ENCODE data around the gene CDKN2AIPNL.

DNA sequence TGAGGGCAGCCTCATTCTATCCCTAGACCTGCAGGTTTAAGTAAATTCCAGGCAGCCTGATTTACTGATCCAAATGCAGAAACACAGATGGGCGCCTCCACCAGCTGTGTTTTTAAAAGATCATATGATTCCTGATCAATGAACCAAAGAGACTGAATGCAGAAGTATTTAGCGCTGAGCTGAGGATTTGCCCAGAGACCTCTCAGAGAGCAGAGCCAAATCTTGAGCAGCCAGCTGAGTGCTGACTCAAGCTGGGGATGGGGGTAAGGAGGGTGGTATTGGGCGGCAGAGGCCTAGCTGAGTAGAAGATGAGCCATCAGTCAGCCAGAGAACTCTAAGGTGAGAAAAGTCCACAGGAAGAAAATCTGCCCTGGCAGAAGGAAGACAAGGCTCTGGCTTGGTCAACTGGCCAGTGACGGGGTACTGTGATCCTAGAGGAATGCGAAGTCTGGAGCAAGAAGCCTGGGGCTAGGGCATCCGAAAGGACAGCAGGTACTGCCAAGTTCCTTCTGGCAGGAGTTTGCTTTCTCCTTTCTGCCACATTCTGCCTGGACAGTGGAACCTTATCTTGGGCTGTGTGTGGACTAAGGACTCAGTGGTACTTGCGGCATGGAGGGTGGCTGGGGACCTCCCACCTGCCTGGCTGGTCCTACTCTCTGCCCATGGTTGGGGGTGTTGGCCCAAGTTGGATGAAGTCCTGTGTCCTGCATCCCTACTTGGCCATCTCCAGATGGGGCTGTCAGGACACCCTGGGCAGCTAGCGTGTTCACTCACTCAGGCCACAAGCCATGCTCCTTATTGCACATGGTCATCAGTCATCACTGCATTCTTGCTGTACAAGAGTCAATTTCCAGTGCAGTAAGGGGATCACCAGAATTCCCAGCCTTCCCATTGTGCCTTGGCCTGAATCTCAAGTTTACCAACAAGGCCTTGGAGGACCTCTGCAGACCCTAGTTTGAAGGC, 34.5 kb upstream of the CDKN2AIPNL start:
- no peak for TF ChIP-seq CTCF (IDR thresholded peaks at IDR 0.05; ENCODE audit: extremely low read depth in 1 of 2, insufficient read depth in 1 of 2, low read depth in 1 of 2, low read length in 2 of 2)
- no peak for TF ChIP-seq MAX (IDR thresholded peaks at IDR 0.05; ENCODE audit: insufficient read depth, insufficient read length)

Measured in endothelial cell of umbilical vein (primary cell).